HEK293 (cell line): Measurements from ENCODE around the gene PLS1.

Source experiments
- CTCF ChIA-PET: fragments of 350-600 bp; formaldehyde crosslinking; extraction: SDS; loops from one replicate; lab custom pipeline; 2021; ENCODE audit warnings: antibody characterized with exemption; lab: Yijun Ruan, JAX
- POLR2A ChIA-PET: fragments of 300-600 bp; formaldehyde crosslinking; extraction: SDS; loops from one replicate; lab custom pipeline; 2020; ENCODE audit warnings: antibody characterized with exemption, inconsistent platforms; lab: Yijun Ruan, JAX
- H3K27ac ChIP-seq: fragments of 200-500 bp; sonication (Bioruptor generic); 2 replicates; pipeline ENCODE4 v1.5.1; 2014; ENCODE audit warnings: low read depth, low read length, control low read depth, inconsistent platforms; ENCODE audit errors: extremely low read depth
- H3K36me3 ChIP-seq, 2 experiments: fragments of 200-500 bp in 1 of 2; sonication (Bioruptor generic) in 1 of 2; 1 replicate in 1 of 2; 2 replicates in 1 of 2; pipeline ENCODE4 v1.5.1; 2014 to 2017; ENCODE audit warnings: inconsistent platforms in 2 of 2, low read length in 2 of 2; ENCODE audit not compliant: control insufficient read depth in 2 of 2, insufficient read depth in 1 of 2
- H3K4me1 ChIP-seq: fragments of 200-500 bp; sonication (Bioruptor generic); 2 replicates; pipeline ENCODE4 v1.5.1; 2014; ENCODE audit warnings: mild to moderate bottlenecking, low read length, inconsistent platforms; ENCODE audit not compliant: control insufficient read depth, insufficient read depth
- H3K4me3 ChIP-seq: 2 replicates; pipeline ENCODE4 v1.5.1; 2011; ENCODE audit warnings: low read depth, mild to moderate bottlenecking, control low read depth, low read length, moderate library complexity
- H3K9me3 ChIP-seq: fragments of 200-500 bp; sonication (Bioruptor generic); 2 replicates; pipeline ENCODE4 v1.5.1; 2014; ENCODE audit warnings: low read depth, low read length, inconsistent platforms; ENCODE audit not compliant: control insufficient read depth, insufficient read depth
- OSR2 ChIP-seq: fragments of 450-650 bp; formaldehyde crosslinking; IDR thresholded peaks from 2 replicates; pipeline ENCODE4 v1.5.1; 2016; ENCODE audit warnings: missing biosample characterization, missing genetic modification characterization
- PRDM6 ChIP-seq: fragments of 450-650 bp; formaldehyde crosslinking; IDR thresholded peaks from 2 replicates; pipeline ENCODE4 v1.5.1; 2017; ENCODE audit warnings: missing biosample characterization, missing genetic modification characterization
- SP3 ChIP-seq: fragments of 450-650 bp; formaldehyde crosslinking; IDR thresholded peaks from 2 replicates; pipeline ENCODE4 v1.5.1; 2016; ENCODE audit warnings: missing biosample characterization, missing genetic modification characterization
- YY2 ChIP-seq: fragments of 450-650 bp; formaldehyde crosslinking; IDR thresholded peaks from 2 replicates; pipeline ENCODE4 v1.5.1; 2016; ENCODE audit warnings: missing biosample characterization, missing genetic modification characterization
- ZNF16 ChIP-seq: fragments of 450-650 bp; formaldehyde crosslinking; IDR thresholded peaks from 2 replicates; pipeline ENCODE4 v1.5.1; 2016; ENCODE audit warnings: low read depth, missing biosample characterization, missing genetic modification characterization
- ZNF169 ChIP-seq: fragments of 450-650 bp; formaldehyde crosslinking; IDR thresholded peaks from 2 replicates; pipeline ENCODE4 v1.5.1; 2016; ENCODE audit warnings: missing biosample characterization, missing genetic modification characterization
- ZNF239 ChIP-seq: fragments of 450-650 bp; formaldehyde crosslinking; IDR thresholded peaks from 2 replicates; pipeline ENCODE4 v1.5.1; 2016; ENCODE audit warnings: missing biosample characterization, missing genetic modification characterization
- ZNF341 ChIP-seq: fragments of 450-650 bp; formaldehyde crosslinking; IDR thresholded peaks from 2 replicates; pipeline ENCODE4; 2016; ENCODE audit warnings: low read depth, missing biosample characterization, missing genetic modification characterization
- ZNF391 ChIP-seq: fragments of 450-650 bp; formaldehyde crosslinking; IDR thresholded peaks from 2 replicates; pipeline ENCODE4 v1.5.1; 2016; ENCODE audit warnings: low read depth, missing biosample characterization, missing genetic modification characterization, borderline replicate concordance
- ZNF558 ChIP-seq: fragments of 450-650 bp; formaldehyde crosslinking; IDR thresholded peaks from 2 replicates; pipeline ENCODE4 v1.5.1; 2016; ENCODE audit warnings: missing biosample characterization, missing genetic modification characterization
- ZNF596 ChIP-seq: fragments of 450-650 bp; IDR thresholded peaks from 2 replicates; pipeline ENCODE4 v1.5.0; 2018; ENCODE audit warnings: missing biosample characterization, mild to moderate bottlenecking, missing genetic modification characterization, moderate library complexity
- ZNF600 ChIP-seq: fragments of 450-650 bp; formaldehyde crosslinking; IDR thresholded peaks from 2 replicates; pipeline ENCODE4 v1.5.1; 2016; ENCODE audit warnings: missing biosample characterization, missing genetic modification characterization
- ZNF626 ChIP-seq: fragments of 450-650 bp; sonication (Bioruptor Pico); formaldehyde crosslinking; IDR thresholded peaks from 2 replicates; pipeline ENCODE4 v1.5.1; 2018; ENCODE audit warnings: missing biosample characterization, missing genetic modification characterization, inconsistent platforms
- ZNF660 ChIP-seq: fragments of 450-650 bp; IDR thresholded peaks from 2 replicates; pipeline ENCODE4 v1.5.1; 2018; ENCODE audit warnings: missing biosample characterization, mild to moderate bottlenecking, missing genetic modification characterization
- ZNF701 ChIP-seq: fragments of 450-650 bp; formaldehyde crosslinking; IDR thresholded peaks from 2 replicates; pipeline ENCODE4 v1.5.1; 2016; ENCODE audit warnings: missing biosample characterization, missing genetic modification characterization
- ZNF707 ChIP-seq: fragments of 450-650 bp; formaldehyde crosslinking; IDR thresholded peaks from 2 replicates; pipeline ENCODE4 v1.5.1; 2016; ENCODE audit warnings: missing biosample characterization, missing genetic modification characterization
- ZXDB ChIP-seq: fragments of 450-650 bp; formaldehyde crosslinking; IDR thresholded peaks from 2 replicates; pipeline ENCODE4 v1.5.1; 2016; ENCODE audit warnings: missing biosample characterization, missing genetic modification characterization

PLS1 gene

GRCh38 chr3:142613491-142613890, 17.3 kb downstream of the PLS1 start:
- no peak overlapping the region for H3K27ac ChIP-seq
- H3K36me3 ChIP-seq: no peaks in the 10 kb centered on the region
- ChIA-PET CTCF (no interaction called here), POLR2A (no interaction called here)
- 0 out of 2 replicates have a peak, but pooled peaks cover 2% of the 10 kb centered on the region for H3K4me1 ChIP-seq
- H3K9me3 ChIP-seq: no peaks in the 10 kb centered on the region
- no peak for TF ChIP-seq SP3
- TF ChIP-seq PRDM6 (tag by site-specific recombination): peak; percentile 36; the same call in 1 of the 2 replicates
- no peak overlapping the region for H3K4me3 ChIP-seq

- Histone ChIP-seq H3K4me1 (0 out of 2 replicates have a peak, but pooled peaks cover 2% of the 10 kb centered on the region), H3K36me3 (no peaks in the 10 kb centered on the region), H3K9me3 (no peaks in the 10 kb centered on the region), H3K27ac (no peak overlapping the region), H3K4me3 (no peak overlapping the region)
- CTCF ChIA-PET: no interaction called here
- no peak for TF ChIP-seq ZNF391 (tag by site-specific recombination)
- no peak for TF ChIP-seq ZNF707 (tag by site-specific recombination)
- POLR2A ChIA-PET: no interaction called here
These were observed 17.9 kb downstream of the PLS1 start for GRCh38 chr3:142614059-142614626.

- ChIA-PET CTCF (interaction anchor here (0.8 kb wide), 1 partner anchor 13 kb away, joined by 7 read pairs; no protein-coding TSS in a partner anchor), POLR2A (no interaction called here)
- H3K27ac ChIP-seq: no peak overlapping the region
- H3K9me3 ChIP-seq: no peaks in the 10 kb centered on the region
- 0 out of 2 replicates have a peak, but pooled peaks cover 2% of the 10 kb centered on the region for H3K4me1 ChIP-seq
- TF ChIP-seq ZNF701 (tag by site-specific recombination) (no peak), ZNF600 (tag by site-specific recombination) (peak; percentile 76), ZNF660 (0 out of 2 replicates have a peak, but pooled peaks have one; percentile 31), ZXDB (no peak)
- H3K4me3 ChIP-seq: no peak overlapping the region
- H3K36me3 ChIP-seq: no peaks in the 10 kb centered on the region
These were observed 19.0 kb downstream of the PLS1 start for GRCh38 chr3:142615171-142615570.

- CTCF ChIA-PET: no interaction called here
- POLR2A ChIA-PET: no interaction called here
- Histone ChIP-seq H3K9me3 (no peaks in the 10 kb centered on the region), H3K4me1 (0 out of 2 replicates have a peak, but pooled peaks cover 5% of the 10 kb centered on the region), H3K27ac (no peak overlapping the region), H3K4me3 (no peak overlapping the region), H3K36me3 (no peaks in the 10 kb centered on the region)
- TF ChIP-seq ZNF341 (tag by site-specific recombination) (no peak), ZNF239 (no peak), OSR2 (peak; percentile 41; the same call in 1 of the 2 replicates), YY2 (no peak), ZNF626 (no peak), ZNF169 (tag by site-specific recombination) (no peak), ZNF558 (tag by site-specific recombination) (no peak), ZNF16 (no peak), ZNF596 (tag by site-specific recombination) (no peak)
These were observed 22.8 kb downstream of the PLS1 start for GRCh38 chr3:142618917-142619461.
